ENCODE results near the gene PPP1R27. TPM values are rescaled to one million over a fixed set of nuclear protein-coding genes. Genes with fewer than 3 reads are reported as not detected.

The PPP1R27 gene
- total RNA-seq, 4 donors from 2014 or later, result not detected

DNA sequence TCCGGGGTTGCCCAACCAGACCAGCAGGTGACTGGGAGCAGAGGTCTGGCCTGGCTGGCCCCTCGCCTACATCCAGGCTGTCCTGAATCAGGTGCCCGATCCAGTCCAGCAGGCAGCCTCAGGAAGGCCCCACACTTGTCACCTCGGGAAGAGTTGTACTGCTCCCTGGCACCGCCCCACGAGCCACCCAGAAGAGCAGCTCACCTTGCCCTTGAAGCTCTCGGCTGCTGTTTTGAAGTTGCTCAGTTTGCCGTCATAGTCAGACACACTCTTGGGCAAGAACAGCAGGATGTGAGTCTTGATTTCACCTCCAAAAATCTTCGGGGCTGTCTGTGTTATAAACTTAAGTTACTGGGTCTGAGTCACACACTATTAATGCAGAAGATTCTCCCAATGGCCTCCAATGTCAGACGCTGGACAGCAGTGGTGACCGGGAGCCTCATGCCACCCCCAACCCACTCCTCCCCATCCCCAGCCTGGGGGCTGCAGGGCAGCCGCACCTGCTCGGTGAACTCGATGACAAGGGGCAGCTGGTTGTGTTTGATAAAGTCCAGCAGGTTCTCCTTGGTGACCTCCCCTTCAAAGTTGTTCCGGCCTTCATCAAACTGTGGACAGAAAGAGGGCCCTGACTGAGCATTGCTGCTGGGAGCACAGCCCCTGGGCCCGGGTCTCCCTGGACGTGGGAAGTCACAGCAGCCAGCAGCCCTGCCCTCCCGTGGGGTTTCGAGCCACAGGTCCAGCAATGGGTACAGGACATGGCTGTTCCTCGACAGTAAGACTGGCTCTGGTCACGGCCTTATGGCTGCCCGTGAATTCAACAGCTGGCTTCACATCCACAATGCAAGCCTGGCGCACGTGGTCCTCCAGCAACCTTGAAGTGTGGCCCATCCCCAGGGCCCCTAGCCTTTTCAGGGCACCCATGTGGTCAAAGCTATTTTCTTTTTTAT, 12.2 kb upstream of the PPP1R27 start:
- intact Hi-C loops (cut with DNase I), result no loop called here
- H3K27ac ChIP-seq, result no peak overlapping the region
- no peaks in the 10 kb centered on the region for H3K4me1 ChIP-seq
- H3K27me3 ChIP-seq, result no peaks in the 10 kb centered on the region
- TF ChIP-seq, protein P1, sequence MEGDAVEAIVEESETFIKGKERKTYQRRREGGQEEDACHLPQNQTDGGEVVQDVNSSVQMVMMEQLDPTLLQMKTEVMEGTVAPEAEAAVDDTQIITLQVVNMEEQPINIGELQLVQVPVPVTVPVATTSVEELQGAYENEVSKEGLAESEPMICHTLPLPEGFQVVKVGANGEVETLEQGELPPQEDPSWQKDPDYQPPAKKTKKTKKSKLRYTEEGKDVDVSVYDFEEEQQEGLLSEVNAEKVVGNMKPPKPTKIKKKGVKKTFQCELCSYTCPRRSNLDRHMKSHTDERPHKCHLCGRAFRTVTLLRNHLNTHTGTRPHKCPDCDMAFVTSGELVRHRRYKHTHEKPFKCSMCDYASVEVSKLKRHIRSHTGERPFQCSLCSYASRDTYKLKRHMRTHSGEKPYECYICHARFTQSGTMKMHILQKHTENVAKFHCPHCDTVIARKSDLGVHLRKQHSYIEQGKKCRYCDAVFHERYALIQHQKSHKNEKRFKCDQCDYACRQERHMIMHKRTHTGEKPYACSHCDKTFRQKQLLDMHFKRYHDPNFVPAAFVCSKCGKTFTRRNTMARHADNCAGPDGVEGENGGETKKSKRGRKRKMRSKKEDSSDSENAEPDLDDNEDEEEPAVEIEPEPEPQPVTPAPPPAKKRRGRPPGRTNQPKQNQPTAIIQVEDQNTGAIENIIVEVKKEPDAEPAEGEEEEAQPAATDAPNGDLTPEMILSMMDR (IDR thresholded peaks at IDR 0.05), result no peak
- no peak for TF ChIP-seq POLR2A (IDR thresholded peaks at IDR 0.05)
- no peaks in the 10 kb centered on the region for H3K9me3 ChIP-seq
- DNase-seq, result no peak
- WGBS, 2 donors, result 85 to 96% methylated on average over 13 to 19 of the region's 24 CpGs
- H3K4me3 ChIP-seq (replicated peaks in 1 of 3), result no peak overlapping the region
- peaks cover 53 to 72% of the 10 kb centered on the region in 2 donors for H3K36me3 ChIP-seq

DNA sequence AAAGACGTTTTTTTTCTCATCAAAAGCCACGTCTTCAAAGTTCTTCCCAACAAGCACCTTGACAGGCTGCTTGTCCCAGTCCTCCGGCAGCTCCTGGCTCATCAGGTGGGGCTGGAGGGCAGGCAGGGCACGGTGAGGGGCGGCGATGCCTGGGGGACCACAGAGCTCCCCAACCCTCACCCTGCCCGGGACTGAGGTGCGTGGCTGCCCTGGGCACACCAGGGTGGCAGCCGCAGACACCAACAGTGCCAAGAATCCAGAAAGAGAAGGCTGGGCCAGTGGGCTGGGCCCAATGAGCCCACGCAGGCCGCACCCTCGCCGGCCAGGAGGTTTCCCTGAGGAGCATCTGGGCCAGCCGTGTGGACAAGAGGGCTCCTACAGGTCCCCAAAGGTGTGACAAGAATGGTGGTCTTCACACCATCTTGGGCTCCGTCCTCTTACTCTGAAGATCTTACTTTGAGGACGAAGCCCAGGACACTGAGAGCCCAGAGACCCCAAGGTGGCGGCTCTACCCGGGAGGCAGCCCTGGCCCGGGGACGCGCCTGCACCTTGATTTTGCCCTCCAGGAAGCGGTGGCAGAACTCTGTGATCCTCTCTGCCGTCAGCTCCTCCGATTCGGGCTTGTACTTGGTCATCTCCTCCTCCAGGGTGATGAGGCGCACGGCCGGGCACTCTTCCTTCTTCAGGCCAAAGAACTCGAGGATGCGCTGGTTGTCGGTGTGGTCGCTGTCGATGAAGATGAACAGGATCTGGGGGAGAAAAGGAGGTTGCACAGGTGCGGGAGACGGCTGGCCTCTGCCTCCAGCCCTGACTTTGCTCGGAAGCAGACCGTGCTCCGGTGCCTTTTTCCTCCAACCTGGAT, 11.3 kb upstream of the PPP1R27 start:
- TF ChIP-seq, protein P1 (IDR thresholded peaks at IDR 0.05), result no peak
- no peak for TF ChIP-seq POLR2A (IDR thresholded peaks at IDR 0.05)
- DNase-seq, result no peak
- intact Hi-C loops (cut with DNase I), result no loop called here

DNA sequence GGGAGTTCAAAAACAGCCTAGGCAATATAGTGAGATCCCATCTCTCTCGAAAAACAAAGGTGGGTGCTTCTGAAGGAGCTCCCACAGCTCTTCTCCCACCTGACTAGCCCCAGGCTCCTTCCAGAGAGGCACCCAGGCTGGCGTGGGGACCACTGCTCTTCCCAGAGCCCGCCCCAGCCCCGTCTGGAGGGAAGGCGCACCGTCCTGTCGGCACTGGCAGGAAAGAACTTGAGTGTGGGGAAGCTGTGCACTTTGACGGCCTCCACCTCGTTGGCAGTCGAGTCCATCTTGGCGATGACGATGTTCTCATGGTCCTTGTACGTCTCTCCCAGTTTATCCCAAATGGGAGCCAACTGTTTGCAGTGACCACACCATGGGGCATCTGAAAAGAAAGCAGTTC, 10.5 kb upstream of the PPP1R27 start:
- no peaks in the 10 kb centered on the region for H3K9me3 ChIP-seq
- TF ChIP-seq POLR2A (IDR thresholded peaks at IDR 0.05), result no peak
- TF ChIP-seq, protein P1 (IDR thresholded peaks at IDR 0.05), result no peak
- no peaks in the 10 kb centered on the region for H3K27me3 ChIP-seq
- 95 to 98% methylated on average over 7 to 12 of the region's 13 CpGs for WGBS, 2 donors
- intact Hi-C loops (cut with DNase I), result no loop called here
- H3K4me3 ChIP-seq (replicated peaks in 1 of 3), result no peak overlapping the region
- no peak overlapping the region for H3K27ac ChIP-seq
- H3K36me3 ChIP-seq, result peaks cover 44 to 63% of the 10 kb centered on the region in 2 donors
- no peaks in the 10 kb centered on the region for H3K4me1 ChIP-seq
- DNase-seq, result no peak

More for the DNA sequence above, 11.3 kb upstream of the PPP1R27 start:
- Histone ChIP-seq H3K9me3 (no peaks in the 10 kb centered on the region), H3K27ac (no peak overlapping the region), H3K4me1 (no peaks in the 10 kb centered on the region), H3K4me3 (replicated peaks in 1 of 3) (no peak overlapping the region), H3K27me3 (no peaks in the 10 kb centered on the region), H3K36me3 (peaks cover 44 to 63% of the 10 kb centered on the region in 2 donors)
- 93 to 95% methylated on average over 20 to 28 of the region's 38 CpGs for WGBS, 2 donors

DNA sequence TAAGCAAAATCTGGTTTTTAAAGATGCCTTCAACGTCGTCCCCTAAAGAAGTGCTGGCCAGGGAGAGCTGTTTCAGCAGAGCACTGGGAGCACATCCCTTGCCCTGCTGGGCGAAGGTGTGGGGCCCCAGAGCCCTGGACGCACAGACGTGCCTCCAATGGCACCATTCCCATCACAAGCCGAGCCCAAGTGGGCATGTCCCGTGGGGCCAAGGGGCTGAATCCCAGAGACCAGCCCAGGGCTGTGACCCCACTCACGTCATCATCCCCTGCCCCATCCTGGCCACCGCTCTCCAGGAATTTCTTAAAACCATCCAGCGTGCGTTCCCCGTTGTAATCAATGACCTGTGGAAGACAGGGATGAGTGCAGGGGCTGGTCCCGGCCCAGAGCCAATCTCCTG, 10.0 kb upstream of the PPP1R27 start:
- no peaks in the 10 kb centered on the region for H3K27me3 ChIP-seq
- H3K36me3 ChIP-seq, result peaks cover 44 to 60% of the 10 kb centered on the region in 2 donors
- WGBS, 2 donors, result 84 to 93% methylated on average over 11 to 13 of the region's 13 CpGs
- H3K4me3 ChIP-seq (replicated peaks in 1 of 3), result no peak overlapping the region
- no peak overlapping the region for H3K27ac ChIP-seq
- intact Hi-C loops (cut with DNase I), result no loop called here
- TF ChIP-seq, protein P1 (IDR thresholded peaks at IDR 0.05), result no peak
- TF ChIP-seq POLR2A (IDR thresholded peaks at IDR 0.05), result no peak
- no peak for DNase-seq
- no peaks in the 10 kb centered on the region for H3K4me1 ChIP-seq
- H3K9me3 ChIP-seq, result no peaks in the 10 kb centered on the region
